Breast epithelium (tissue), 3 donors: ENCODE data around the gene SSRP1.

Source experiments
- POLR2AphosphoS5 ChIP-seq, 3 donors: sonication (generic); formaldehyde crosslinking; IDR thresholded peaks; one replicate each; pipeline ENCODE4 v1.6.1; 2017; ENCODE audit warnings: antibody characterized with exemption in 3 of 3
- TF ChIP-seq, protein P1 (sequence below), 3 donors: fragments of 450-650 bp; IDR thresholded peaks; one replicate each; pipeline ENCODE4 v1.5.1; 2016 to 2017; ENCODE audit warnings: antibody characterized with exemption in 3 of 3, mild to moderate bottlenecking in 3 of 3, moderate library complexity in 3 of 3

DNA sequence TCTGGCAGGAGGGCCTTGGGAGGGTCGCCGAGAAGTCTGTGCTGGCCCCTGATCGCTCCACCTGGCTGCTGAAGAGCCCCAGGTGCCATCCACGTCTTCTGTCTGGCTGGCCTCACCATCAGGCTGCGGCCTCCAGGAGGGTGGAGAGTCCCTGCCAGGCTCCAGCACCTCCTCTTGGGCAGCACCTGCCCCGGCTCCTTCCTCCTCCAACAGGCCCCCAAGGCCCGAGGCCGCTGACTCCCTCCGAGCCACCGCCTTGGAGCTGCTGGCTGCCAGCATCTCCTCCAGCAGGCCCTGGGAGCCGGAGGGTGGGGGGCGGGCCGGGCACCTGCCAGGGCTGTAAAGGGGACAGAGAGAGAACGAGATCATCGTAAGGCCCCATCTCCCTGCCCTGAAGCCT lies 33.2 kb downstream of the SSRP1 start:
- TF ChIP-seq, protein P1, sequence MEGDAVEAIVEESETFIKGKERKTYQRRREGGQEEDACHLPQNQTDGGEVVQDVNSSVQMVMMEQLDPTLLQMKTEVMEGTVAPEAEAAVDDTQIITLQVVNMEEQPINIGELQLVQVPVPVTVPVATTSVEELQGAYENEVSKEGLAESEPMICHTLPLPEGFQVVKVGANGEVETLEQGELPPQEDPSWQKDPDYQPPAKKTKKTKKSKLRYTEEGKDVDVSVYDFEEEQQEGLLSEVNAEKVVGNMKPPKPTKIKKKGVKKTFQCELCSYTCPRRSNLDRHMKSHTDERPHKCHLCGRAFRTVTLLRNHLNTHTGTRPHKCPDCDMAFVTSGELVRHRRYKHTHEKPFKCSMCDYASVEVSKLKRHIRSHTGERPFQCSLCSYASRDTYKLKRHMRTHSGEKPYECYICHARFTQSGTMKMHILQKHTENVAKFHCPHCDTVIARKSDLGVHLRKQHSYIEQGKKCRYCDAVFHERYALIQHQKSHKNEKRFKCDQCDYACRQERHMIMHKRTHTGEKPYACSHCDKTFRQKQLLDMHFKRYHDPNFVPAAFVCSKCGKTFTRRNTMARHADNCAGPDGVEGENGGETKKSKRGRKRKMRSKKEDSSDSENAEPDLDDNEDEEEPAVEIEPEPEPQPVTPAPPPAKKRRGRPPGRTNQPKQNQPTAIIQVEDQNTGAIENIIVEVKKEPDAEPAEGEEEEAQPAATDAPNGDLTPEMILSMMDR (IDR thresholded peaks at IDR 0.05) = no peak
- TF ChIP-seq POLR2AphosphoS5 (IDR thresholded peaks at IDR 0.05) = no peak
